NCI-H1694 treated with DMSO at 0.1 percent for 48 hours (cell line): ENCODE measurements around the gene AVP.
A peak's percentile ranks its signal among the peaks of the same experiment; 100 is the strongest.
"Not testable (repeated sequence)": the region's sequence is repeated elsewhere in the genome, so short reads cannot be mapped to it uniquely, and the experiment has no call there.

Source experiments
- DNase-seq: peaks from one replicate; lab custom pipeline; 2025; lab: John Stamatoyannopoulos, UW

AVP gene, protein sequence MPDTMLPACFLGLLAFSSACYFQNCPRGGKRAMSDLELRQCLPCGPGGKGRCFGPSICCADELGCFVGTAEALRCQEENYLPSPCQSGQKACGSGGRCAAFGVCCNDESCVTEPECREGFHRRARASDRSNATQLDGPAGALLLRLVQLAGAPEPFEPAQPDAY

DNA sequence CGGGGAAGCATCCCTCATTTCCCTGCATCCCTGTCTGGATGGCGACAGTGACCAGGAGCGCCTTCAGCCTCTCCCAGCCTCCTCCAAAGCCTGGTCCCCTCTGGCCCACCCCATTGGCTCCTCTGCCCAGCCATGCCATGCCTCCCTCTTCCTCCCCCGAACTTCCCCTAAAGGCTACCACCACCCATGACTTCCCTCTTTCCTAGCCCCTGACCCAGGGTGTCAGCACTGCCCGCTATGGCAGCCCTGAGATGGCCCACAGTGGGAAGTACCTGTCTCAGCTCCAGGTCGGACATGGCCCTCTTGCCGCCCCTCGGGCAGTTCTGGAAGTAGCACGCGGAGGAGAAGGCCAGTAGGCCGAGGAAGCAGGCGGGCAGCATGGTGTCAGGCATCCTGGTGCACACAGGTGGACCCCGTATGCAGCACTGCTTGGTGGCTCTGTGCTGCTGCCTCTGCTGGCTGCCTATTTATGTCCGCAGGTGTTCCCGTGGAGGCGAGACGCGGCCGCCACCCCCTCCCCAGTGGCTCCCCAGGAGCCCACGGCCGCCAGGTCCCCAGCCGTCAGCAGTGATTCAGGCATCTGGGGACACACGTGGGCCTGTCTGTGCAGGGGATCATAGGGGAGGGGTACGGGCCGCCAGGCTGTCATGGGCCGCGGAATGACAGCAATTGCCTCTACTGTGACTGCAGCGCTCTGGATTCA lies at the start of gene AVP:
Gene AVP, minus strand, starts transcription at position 442 of the 703 bp plus-strand sequence. Its CDS starts 50 bp downstream, at position 392.
- no peak for DNase-seq

GRCh38 chr20:3134151-3134550 lies 49.6 kb upstream of the AVP start:
- no peak for DNase-seq

- no peak for DNase-seq
Measured at GRCh38 chr20:3133155-3133554, 48.6 kb upstream of the AVP start.

- no peak for DNase-seq
Measured at GRCh38 chr20:3130051-3130600, 45.6 kb upstream of the AVP start.

- DNase-seq, result no peak
Measured at GRCh38 chr20:3129094-3129493, 44.6 kb upstream of the AVP start.

DNA sequence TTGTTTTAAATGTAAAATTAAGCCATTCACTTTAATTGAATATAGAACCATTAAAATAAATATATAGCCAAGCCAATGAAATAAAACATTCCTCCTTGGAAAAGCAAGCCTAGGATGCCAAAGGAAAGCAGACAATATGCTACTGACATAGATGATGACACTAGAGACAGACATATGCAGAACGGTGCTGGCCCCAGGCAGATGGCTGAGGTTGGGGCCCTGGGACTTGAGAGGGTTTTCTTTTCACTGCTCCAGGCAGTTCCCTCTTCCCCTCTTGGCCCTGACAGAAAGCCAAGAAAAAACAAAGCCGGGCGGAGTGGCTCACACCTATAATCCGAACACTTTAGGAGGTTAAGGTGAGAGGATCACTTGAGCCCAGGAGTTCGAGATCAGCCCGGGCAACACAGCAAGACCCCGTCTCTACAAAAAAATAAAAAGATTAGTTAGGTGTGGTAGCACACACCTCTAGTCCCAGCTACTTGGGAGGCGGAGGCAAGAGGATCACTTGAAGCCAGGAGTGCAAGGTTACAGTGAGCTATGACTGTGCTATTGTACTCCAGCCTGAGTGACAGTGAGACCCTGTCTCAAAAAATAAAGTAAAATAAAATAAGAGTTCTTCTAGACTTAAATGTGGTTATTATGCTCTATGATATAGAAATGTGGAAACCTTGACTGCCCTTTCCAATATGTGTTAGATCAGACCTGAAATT lies 43.9 kb upstream of the AVP start:
- no peak for DNase-seq

DNA sequence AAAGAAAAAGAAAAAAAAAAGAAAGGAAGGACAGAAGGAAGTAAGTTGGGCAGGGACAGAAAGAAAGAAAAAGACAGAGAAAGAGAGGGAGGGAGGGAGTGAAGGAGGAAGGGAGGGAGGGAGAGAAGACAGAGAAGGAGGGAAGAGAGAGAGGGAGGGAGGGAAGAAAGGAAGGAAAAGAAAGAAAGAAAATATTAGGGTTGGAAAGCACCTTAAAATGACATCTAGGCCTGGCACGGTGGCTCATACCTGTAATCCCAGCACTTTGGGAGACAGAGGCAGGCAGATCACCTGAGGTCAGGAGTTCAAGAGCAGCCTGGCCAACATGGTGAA lies 42.0 kb upstream of the AVP start:
- DNase-seq, result no peak

DNA sequence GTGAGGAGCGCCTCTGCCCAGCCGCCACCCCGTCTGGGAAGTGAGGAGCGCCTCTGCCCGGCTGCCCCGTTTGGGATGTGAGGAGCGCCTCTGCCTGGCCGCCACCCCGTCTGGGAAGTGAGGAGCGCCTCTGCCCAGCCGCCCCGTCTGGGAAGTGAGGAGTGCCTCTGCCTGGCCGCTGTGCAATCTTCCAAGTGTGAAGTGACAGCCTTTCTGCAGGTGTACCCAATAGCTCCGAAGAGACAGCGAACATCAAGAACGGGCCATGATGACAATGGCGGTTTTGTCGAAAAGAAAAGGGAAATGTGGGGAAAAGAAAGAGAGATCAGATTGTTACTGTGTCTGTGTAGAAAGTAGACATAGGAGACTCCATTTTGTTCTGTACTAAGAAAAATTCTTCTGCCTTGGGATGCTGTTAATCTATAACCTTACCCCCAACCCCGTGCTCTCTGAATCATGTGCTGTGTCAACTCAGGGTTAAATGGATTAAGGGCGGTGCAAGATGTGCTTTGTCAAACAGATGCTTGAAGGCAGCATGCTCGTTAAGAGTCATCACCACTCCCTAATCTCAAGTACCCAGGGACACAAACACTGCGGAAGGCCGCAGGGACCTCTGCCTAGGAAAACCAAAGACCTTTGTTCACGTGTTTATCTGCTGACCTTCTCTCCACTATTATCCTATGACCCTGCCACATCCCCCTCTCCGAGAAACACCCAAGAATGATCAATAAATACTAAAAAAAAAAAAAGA lies 41.4 kb upstream of the AVP start:
- DNase-seq, result not testable (repeated sequence)

DNA sequence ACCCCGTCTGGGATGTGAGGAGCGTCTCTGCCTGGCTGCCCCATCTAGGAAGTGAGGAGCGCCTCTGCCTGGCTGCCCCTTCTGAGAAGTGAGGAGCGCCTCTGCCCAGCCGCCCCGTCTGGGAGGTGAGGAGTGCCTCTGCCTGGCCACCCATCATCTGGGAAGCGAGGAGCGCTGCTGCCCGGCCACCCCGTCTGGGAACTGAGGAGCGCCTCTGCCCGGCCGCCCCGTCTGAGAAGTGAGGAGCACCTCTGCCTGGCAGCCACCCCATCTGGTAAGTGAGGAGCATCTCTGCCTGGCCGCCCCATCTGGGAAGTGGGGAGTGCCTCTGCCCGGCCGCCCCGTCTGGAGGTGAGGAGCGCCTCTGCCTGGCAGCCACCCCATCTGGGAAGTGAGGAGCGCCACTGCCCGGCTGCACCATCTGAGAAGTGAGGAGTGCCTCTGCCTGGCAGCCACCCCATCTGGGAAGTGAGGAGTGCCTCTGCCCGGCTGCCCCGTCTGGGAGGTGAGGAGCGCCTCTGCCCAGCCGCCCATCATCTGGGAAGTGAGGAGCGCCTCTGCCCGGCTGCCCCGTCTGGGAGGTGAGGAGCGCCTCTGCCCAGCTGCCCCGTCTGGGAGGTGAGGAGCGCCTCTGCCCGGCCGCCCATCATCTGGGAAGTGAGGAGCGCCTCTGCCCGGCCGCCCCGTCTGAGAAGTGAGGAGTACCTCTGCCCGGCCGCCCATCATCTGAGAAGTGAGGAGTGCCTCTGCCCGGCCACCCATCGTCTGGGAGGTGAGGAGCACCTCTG lies 40.4 kb upstream of the AVP start:
- not testable (repeated sequence) for DNase-seq

DNA sequence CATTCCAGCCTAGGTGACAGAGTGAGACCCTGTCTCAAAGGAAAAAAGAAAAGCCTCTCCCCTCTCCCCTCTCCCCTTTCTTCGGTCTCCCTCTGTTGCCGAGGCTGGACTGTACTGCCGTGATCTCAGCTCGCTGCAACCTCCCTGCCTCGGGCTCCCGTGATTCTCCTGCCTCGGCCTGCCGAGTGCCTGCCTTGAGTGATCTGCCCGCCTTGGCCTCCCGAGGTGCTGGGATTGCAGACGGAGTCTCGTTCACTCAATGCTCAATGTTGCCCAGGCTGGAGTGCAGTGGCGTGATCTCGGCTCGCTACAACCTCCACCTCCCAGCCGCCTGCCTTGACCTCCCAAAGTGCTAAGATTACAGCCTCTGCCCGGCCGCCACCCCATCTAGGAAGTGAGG lies 39.6 kb upstream of the AVP start:
- not testable (repeated sequence) for DNase-seq

DNA sequence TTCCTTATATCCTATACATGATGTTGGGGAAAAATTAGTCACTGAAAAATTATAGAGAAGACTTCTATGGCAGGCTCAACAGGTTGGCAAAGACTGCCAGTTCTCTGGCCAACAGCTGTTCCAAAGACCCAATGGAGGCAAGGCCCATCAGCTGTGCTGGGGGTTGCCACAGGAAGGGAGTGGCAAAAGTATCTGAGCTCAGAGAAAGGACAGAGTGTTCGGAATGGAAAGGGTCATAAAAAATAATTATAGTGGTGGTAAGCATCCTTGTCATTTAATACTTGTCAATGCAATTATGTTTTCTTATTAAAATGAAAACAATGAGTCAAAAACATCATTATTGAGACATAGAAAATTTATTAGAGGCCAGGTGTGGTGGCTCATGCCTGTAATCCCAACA lies 39.0 kb upstream of the AVP start:
- DNase-seq, result no peak

- no peak for DNase-seq
Measured at GRCh38 chr20:3121955-3122610, 37.6 kb upstream of the AVP start.

- DNase-seq, result no peak
Measured at GRCh38 chr20:3121271-3121911, 36.9 kb upstream of the AVP start.

- DNase-seq, result no peak
Measured at GRCh38 chr20:3119044-3119443, 34.5 kb upstream of the AVP start.

- DNase-seq, result peak; percentile 49
Measured at GRCh38 chr20:3117839-3118379, 33.4 kb upstream of the AVP start.

- DNase-seq, result no peak
Measured at GRCh38 chr20:3116341-3116740, 31.8 kb upstream of the AVP start.

DNA sequence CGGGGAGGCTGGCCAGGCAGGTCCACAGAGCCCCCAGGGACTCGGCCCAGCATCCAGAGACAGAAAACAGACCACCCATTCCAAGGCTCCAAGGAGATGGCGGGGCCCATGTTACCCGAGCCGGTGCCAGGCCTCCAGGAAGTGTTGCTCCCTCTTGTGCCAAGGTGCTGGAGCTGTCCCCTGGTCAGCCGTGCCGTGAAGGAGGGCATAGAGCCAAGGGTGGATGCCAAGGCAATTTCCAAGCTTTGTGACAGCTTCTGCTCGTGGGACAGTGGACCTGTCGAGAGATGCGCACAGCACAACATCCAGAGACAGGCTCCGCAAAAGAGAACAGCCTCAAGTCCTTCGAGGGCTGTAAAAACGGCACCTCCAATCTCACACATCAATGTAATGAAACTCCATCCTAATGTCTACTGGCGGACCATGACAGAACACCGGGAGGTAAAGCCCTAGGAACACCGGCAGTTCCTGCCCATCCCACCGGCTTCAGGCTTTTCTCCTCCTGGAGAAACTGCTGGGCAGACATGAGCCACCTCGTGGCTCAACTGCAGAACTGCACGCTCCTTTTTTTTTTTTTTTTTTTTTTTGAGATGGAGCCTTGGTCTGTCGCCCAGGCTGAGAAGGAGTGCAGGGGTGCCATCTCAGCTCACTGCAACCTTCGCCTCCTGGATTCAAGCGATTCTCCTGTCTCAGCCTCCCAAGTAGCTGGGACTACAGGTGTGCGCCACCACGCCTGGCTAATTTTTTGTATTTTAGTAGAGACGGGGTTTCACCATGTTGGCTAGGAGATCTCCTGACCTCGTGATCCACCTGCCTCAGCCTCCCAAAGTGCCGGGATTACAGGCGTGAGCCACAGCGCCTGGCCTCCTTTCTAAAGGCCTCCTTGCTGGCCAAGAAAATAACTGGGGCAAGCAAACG lies 30.9 kb upstream of the AVP start:
- peak; percentile 37 for DNase-seq

- no peak for DNase-seq
Measured at GRCh38 chr20:3111995-3112394, 27.5 kb upstream of the AVP start.

DNA sequence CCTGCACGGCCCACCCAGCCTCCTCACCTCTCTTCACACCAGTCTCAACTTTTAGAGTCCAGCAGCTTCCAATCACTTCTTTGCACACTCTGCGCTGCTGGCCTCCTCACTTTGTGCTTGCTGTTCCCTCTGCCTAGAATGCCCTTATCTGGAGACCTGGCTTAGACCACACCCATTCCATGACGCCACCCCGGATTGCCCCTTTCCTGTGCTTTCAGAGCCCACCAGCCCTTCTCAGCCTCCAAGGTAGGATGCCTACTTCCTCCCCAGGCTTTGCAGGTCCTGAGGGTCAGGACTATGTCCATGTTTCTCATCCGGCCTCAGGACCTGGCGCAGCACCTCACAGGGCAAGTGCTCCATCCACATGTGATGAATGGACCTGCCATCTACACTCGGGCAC lies 27.0 kb upstream of the AVP start:
- DNase-seq, result no peak
